ENCODE measurements around the gene CTDSP2. TPM values are rescaled to one million over a fixed set of nuclear protein-coding genes. Genes with fewer than 3 reads are reported as not detected.

The CTDSP2 gene
- total and polyA plus RNA-seq, 10 of the 15 experiments (the other 5 are each of a cell fraction or from before 2014, with no cell fraction given): 17.3 to 98.2 (median 54.1) TPM

DNA sequence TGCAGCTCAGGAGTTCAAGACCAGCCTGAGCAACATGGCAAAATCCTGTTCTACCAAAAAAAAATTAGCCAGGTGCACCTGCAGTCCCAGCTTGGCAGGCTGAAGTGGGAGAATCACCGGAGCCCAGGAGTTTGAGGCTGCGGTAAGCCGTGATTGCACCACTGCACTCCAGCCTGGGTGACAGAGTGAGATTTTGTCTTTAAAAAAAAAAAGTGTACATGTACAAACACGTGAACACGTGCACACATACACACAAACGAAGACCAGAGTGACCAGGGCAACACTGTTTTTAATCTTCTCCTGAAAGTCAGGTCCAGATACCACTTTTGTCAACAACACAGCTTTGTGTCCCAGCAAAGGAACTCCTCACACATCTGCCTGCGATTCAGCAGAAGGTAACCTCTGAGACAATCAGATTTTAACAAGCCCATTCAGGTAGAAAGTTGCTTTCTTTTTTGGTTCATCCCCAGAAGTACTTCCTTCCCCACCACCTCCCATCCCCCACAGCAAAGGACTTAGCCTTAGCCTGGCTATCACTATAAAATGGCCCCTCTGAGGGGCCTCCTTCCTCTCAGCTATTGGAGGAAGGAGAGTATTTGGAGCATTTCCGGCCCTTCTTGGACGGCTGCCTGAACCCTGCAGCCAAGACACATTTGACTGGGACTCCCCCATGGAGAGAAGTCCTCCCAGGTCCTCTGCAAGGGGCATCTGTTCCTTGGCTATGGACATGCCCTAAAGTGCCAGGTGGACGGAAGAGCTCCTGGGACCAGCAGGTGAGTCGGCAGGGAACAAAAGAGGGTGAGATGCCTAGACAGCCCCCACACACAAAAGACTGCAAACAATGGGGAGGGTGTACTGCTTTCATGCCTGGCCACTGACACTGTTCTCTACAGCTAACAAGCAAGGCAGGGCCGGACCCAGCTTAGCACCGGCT is 9.8 kb downstream of the CTDSP2 start (continued):
- peak; percentile 64; the same call in 1 of the 2 replicates for TF ChIP-seq CHD2 (IDR thresholded peaks at IDR 0.05; ENCODE audit: borderline replicate concordance, low read depth, low read length)
- 0 out of 2 replicates have a peak, but pooled peaks have one; percentile 8 for TF ChIP-seq MTA2 (IDR thresholded peaks at IDR 0.05; ENCODE audit: low read depth)
- TF ChIP-seq, protein P1, sequence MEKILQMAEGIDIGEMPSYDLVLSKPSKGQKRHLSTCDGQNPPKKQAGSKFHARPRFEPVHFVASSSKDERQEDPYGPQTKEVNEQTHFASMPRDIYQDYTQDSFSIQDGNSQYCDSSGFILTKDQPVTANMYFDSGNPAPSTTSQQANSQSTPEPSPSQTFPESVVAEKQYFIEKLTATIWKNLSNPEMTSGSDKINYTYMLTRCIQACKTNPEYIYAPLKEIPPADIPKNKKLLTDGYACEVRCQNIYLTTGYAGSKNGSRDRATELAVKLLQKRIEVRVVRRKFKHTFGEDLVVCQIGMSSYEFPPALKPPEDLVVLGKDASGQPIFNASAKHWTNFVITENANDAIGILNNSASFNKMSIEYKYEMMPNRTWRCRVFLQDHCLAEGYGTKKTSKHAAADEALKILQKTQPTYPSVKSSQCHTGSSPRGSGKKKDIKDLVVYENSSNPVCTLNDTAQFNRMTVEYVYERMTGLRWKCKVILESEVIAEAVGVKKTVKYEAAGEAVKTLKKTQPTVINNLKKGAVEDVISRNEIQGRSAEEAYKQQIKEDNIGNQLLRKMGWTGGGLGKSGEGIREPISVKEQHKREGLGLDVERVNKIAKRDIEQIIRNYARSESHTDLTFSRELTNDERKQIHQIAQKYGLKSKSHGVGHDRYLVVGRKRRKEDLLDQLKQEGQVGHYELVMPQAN (conservative IDR thresholded peaks at IDR 0.05): 0 out of 2 replicates have a peak, but pooled peaks have one; percentile 18
- peak; percentile 45; the same call in 1 of the 2 replicates for TF ChIP-seq RUNX3 (IDR thresholded peaks at IDR 0.05; ENCODE audit: low read length)
- peak; percentile 68; the same call in 1 of the 2 replicates for TF ChIP-seq NFIC (IDR thresholded peaks at IDR 0.05; ENCODE audit: low read depth, low read length)
- TF ChIP-seq CREB1 (IDR thresholded peaks at IDR 0.05; ENCODE audit: low read depth): 0 out of 2 replicates have a peak, but pooled peaks have one; percentile 11
- no peak for TF ChIP-seq ZNF274 (IDR thresholded peaks at IDR 0.05; ENCODE audit: insufficient read depth, insufficient read length)
- TF ChIP-seq RAD21 (IDR thresholded peaks at IDR 0.05; ENCODE audit: insufficient read depth, low read depth, low read length): 0 out of 2 replicates have a peak, but pooled peaks have one; percentile 11
- TF ChIP-seq, protein P2, sequence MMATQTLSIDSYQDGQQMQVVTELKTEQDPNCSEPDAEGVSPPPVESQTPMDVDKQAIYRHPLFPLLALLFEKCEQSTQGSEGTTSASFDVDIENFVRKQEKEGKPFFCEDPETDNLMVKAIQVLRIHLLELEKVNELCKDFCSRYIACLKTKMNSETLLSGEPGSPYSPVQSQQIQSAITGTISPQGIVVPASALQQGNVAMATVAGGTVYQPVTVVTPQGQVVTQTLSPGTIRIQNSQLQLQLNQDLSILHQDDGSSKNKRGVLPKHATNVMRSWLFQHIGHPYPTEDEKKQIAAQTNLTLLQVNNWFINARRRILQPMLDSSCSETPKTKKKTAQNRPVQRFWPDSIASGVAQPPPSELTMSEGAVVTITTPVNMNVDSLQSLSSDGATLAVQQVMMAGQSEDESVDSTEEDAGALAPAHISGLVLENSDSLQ (IDR thresholded peaks at IDR 0.05): no peak
- TF ChIP-seq IKZF1 (conservative IDR thresholded peaks at IDR 0.05): peak; percentile 70; the same call in 1 of the 2 replicates
- TF ChIP-seq, protein P3, sequence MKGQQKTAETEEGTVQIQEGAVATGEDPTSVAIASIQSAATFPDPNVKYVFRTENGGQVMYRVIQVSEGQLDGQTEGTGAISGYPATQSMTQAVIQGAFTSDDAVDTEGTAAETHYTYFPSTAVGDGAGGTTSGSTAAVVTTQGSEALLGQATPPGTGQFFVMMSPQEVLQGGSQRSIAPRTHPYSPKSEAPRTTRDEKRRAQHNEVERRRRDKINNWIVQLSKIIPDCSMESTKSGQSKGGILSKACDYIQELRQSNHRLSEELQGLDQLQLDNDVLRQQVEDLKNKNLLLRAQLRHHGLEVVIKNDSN (IDR thresholded peaks at IDR 0.05; ENCODE audit: borderline replicate concordance, extremely low read length, insufficient read depth, low read depth, low read length): no peak
- TF ChIP-seq TCF3 (IDR thresholded peaks at IDR 0.05; ENCODE audit: borderline replicate concordance, insufficient read depth, low read depth, low read length): no peak
- no peak for TF ChIP-seq CHD4 (IDR thresholded peaks at IDR 0.05)
- TF ChIP-seq MXI1 (IDR thresholded peaks at IDR 0.05; ENCODE audit: low read depth, low read length): no peak
- TF ChIP-seq, protein P4, sequence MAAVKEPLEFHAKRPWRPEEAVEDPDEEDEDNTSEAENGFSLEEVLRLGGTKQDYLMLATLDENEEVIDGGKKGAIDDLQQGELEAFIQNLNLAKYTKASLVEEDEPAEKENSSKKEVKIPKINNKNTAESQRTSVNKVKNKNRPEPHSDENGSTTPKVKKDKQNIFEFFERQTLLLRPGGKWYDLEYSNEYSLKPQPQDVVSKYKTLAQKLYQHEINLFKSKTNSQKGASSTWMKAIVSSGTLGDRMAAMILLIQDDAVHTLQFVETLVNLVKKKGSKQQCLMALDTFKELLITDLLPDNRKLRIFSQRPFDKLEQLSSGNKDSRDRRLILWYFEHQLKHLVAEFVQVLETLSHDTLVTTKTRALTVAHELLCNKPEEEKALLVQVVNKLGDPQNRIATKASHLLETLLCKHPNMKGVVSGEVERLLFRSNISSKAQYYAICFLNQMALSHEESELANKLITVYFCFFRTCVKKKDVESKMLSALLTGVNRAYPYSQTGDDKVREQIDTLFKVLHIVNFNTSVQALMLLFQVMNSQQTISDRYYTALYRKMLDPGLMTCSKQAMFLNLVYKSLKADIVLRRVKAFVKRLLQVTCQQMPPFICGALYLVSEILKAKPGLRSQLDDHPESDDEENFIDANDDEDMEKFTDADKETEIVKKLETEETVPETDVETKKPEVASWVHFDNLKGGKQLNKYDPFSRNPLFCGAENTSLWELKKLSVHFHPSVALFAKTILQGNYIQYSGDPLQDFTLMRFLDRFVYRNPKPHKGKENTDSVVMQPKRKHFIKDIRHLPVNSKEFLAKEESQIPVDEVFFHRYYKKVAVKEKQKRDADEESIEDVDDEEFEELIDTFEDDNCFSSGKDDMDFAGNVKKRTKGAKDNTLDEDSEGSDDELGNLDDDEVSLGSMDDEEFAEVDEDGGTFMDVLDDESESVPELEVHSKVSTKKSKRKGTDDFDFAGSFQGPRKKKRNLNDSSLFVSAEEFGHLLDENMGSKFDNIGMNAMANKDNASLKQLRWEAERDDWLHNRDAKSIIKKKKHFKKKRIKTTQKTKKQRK (IDR thresholded peaks at IDR 0.05; ENCODE audit: low read depth, low read length): no peak
- TF ChIP-seq LARP7 (IDR thresholded peaks at IDR 0.05): no peak
- TF ChIP-seq BHLHE40 (IDR thresholded peaks at IDR 0.05; ENCODE audit: borderline replicate concordance in 1 of 2, low read depth in 2 of 2, low read length in 1 of 2): peak; percentile 80 to 88
- no peak for TF ChIP-seq NRF1 (conservative IDR thresholded peaks at IDR 0.05; ENCODE audit: low read depth, low read length)
- TF ChIP-seq MEF2A (IDR thresholded peaks at IDR 0.05; ENCODE audit: insufficient read depth, low read depth, low read length): peak; percentile 70; the same call in 1 of the 2 replicates
